H9 (cell line): ENCODE results near the gene URI1. TPM values are rescaled to one million over a fixed set of nuclear protein-coding genes. Genes with fewer than 3 reads are reported as not detected.
"Not testable (repeated sequence)": the region's sequence is repeated elsewhere in the genome, so short reads cannot be mapped to it uniquely, and the experiment has no call there.

Experiments
- DNase-seq: peaks from one replicate; pipeline ENCODE4 v3.0.0-alpha.2; 2017
- H2AFZ ChIP-seq: one replicate; pipeline ENCODE4 v1.6.1; 2013; ENCODE audit warnings: mild to moderate bottlenecking, low read length, control low read depth, moderate library complexity
- H2AK5ac ChIP-seq: 2 replicates; pipeline ENCODE4 v1.6.1; 2013; ENCODE audit warnings: low read length, control low read depth, mixed read lengths; ENCODE audit not compliant: insufficient read length
- H2BK120ac ChIP-seq: one replicate; pipeline ENCODE4 v1.6.1; 2013; ENCODE audit warnings: low read depth, mild to moderate bottlenecking, low read length, control low read depth, inconsistent platforms; ENCODE audit not compliant: poor library complexity, severe bottlenecking
- H2BK12ac ChIP-seq: 2 replicates; pipeline ENCODE4 v1.6.1; 2013; ENCODE audit warnings: low read length, control low read depth, mixed read lengths, low read depth; ENCODE audit not compliant: insufficient read length
- H2BK15ac ChIP-seq: 2 replicates; pipeline ENCODE4 v1.6.1; 2013; ENCODE audit warnings: low read depth, low read length, control low read depth
- H2BK20ac ChIP-seq: one replicate; pipeline ENCODE4 v1.6.1; 2013; ENCODE audit warnings: low read depth, mild to moderate bottlenecking, low read length, control low read depth, inconsistent platforms; ENCODE audit not compliant: poor library complexity, severe bottlenecking
- H2BK5ac ChIP-seq: 2 replicates; pipeline ENCODE4 v1.6.1; 2013; ENCODE audit warnings: low read length, control low read depth, mixed read lengths; ENCODE audit not compliant: insufficient read length
- H3K14ac ChIP-seq: 2 replicates; pipeline ENCODE4 v1.6.1; 2013; ENCODE audit warnings: low read length, control low read depth; ENCODE audit not compliant: insufficient read depth
- H3K18ac ChIP-seq: 2 replicates; pipeline ENCODE4 v1.6.1; 2013; ENCODE audit warnings: low read depth, mild to moderate bottlenecking, mixed read lengths, low read length, control low read depth; ENCODE audit not compliant: insufficient read length
- H3K23ac ChIP-seq: 2 replicates; pipeline ENCODE4 v1.6.1; 2013; ENCODE audit warnings: low read length, control low read depth, mixed read lengths, low read depth; ENCODE audit not compliant: insufficient read length
- H3K23me2 ChIP-seq: 2 replicates; pipeline ENCODE4 v1.6.1; 2013; ENCODE audit warnings: low read depth, mild to moderate bottlenecking, mixed read lengths, low read length, control low read depth; ENCODE audit not compliant: insufficient read length, poor library complexity, severe bottlenecking
- H3K27ac ChIP-seq: 2 replicates; pipeline ENCODE4 v1.5.1; 2013; ENCODE audit warnings: low read length, control low read depth, mixed read lengths, low read depth; ENCODE audit not compliant: insufficient read length
- H3K27me3 ChIP-seq: 2 replicates; pipeline ENCODE4 v1.6.1; 2013; ENCODE audit warnings: low read length, control low read depth, inconsistent platforms; ENCODE audit not compliant: insufficient read depth
- H3K4ac ChIP-seq: 2 replicates; pipeline ENCODE4 v1.6.1; 2013; ENCODE audit warnings: low read depth, mild to moderate bottlenecking, control low read depth, inconsistent platforms, low read length, moderate library complexity
- H3K4me1 ChIP-seq: 2 replicates; pipeline ENCODE4 v1.6.1; 2013; ENCODE audit warnings: low read length, control low read depth, inconsistent platforms; ENCODE audit not compliant: insufficient read depth
- H3K4me2 ChIP-seq: 2 replicates; pipeline ENCODE4 v1.6.1; 2013; ENCODE audit warnings: low read length, control low read depth, mixed read lengths; ENCODE audit not compliant: insufficient read length, insufficient read depth
- H3K56ac ChIP-seq: 2 replicates; pipeline ENCODE4 v1.6.1; 2013; ENCODE audit warnings: low read depth, mild to moderate bottlenecking, mixed read lengths, low read length, control low read depth; ENCODE audit not compliant: insufficient read length
- H3K79me1 ChIP-seq: 2 replicates; pipeline ENCODE4 v1.6.1; 2013; ENCODE audit warnings: low read depth, mild to moderate bottlenecking, moderate library complexity, low read length, control low read depth, inconsistent platforms; ENCODE audit not compliant: insufficient read depth, poor library complexity, severe bottlenecking
- H3K79me2 ChIP-seq: 2 replicates; pipeline ENCODE4 v1.6.1; 2013; ENCODE audit warnings: low read length, control low read depth, inconsistent platforms; ENCODE audit not compliant: insufficient read depth
- H3K9ac ChIP-seq: 2 replicates; pipeline ENCODE4 v1.6.1; 2013; ENCODE audit warnings: low read length, control low read depth, mixed read lengths; ENCODE audit not compliant: insufficient read length; ENCODE audit errors: extremely low read depth
- H3K9me3 ChIP-seq: one replicate; pipeline ENCODE4 v1.6.1; 2013; ENCODE audit warnings: low read depth, low read length, inconsistent platforms; ENCODE audit not compliant: control insufficient read depth
- H3T11ph ChIP-seq: one replicate; pipeline ENCODE4 v1.6.1; 2013; ENCODE audit warnings: mild to moderate bottlenecking, low read length, control low read depth, inconsistent platforms
- H4K20me1 ChIP-seq: one replicate; pipeline ENCODE4 v1.6.1; 2013; ENCODE audit not compliant: control insufficient read depth, insufficient read length, insufficient read depth
- H4K5ac ChIP-seq: 2 replicates; pipeline ENCODE4 v1.6.1; 2013; ENCODE audit warnings: low read depth, mild to moderate bottlenecking, mixed read lengths, low read length, control low read depth; ENCODE audit not compliant: insufficient read length
- H4K8ac ChIP-seq: replicated peaks from 2 replicates; pipeline ENCODE4 v1.6.1; 2013; ENCODE audit warnings: low read length, control low read depth, mixed read lengths, low read depth; ENCODE audit not compliant: insufficient read length
- H4K91ac ChIP-seq: 2 replicates; pipeline ENCODE4 v1.6.1; 2013; ENCODE audit warnings: low read depth, mild to moderate bottlenecking, moderate library complexity, mixed read lengths, low read length, control low read depth; ENCODE audit not compliant: insufficient read length
- H3K27ac Mint-ChIP-seq, 3 experiments: 2 replicates in 2 of 3; 3 replicates in 1 of 3; pipeline ENCODE4 v1.8.0; 2020 to 2021; ENCODE audit warnings: mixed read lengths in 3 of 3, mild to moderate bottlenecking in 1 of 3, moderate library complexity in 1 of 3
- H3K27me3 Mint-ChIP-seq: 2 replicates; pipeline ENCODE4 v1.8.0; 2021; ENCODE audit warnings: low read depth, mild to moderate bottlenecking, moderate library complexity, mixed read lengths
- H3K36me3 Mint-ChIP-seq, 3 experiments: 2 replicates in 2 of 3; 3 replicates in 1 of 3; pipeline ENCODE4 v1.8.0; 2020 to 2021; ENCODE audit warnings: low read depth in 3 of 3, mixed read lengths in 3 of 3; ENCODE audit not compliant: insufficient read depth in 1 of 3
- H3K4me1 Mint-ChIP-seq, 2 experiments: 2 replicates each; pipeline ENCODE4 v1.8.0; 2020; ENCODE audit warnings: mixed read lengths in 2 of 2
- H3K4me3 Mint-ChIP-seq, 2 experiments: 2 replicates in 1 of 2; 3 replicates in 1 of 2; pipeline ENCODE4 v1.8.0; 2020 to 2021; ENCODE audit warnings: mild to moderate bottlenecking in 2 of 2, mixed read lengths in 2 of 2, moderate library complexity in 1 of 2
- H3K9me3 Mint-ChIP-seq, 2 experiments: 2 replicates in 1 of 2; 3 replicates in 1 of 2; pipeline ENCODE4 v1.8.0; 2020; ENCODE audit warnings: mild to moderate bottlenecking in 2 of 2, mixed read lengths in 2 of 2, moderate library complexity in 1 of 2
- CTCF ChIP-seq: fragments of 200-600 bp; sonication (generic); conservative IDR thresholded peaks from 3 replicates; pipeline ENCODE4 v1.8.0; 2021; ENCODE audit warnings: antibody characterized with exemption, mild to moderate bottlenecking
- WGBS: extraction: QIAGEN DNeasy Blood & Tissue Kit; methylation state at CpG from one replicate; pipeline ENCODE4 v1.1.7; 2013; ENCODE audit warnings: missing lambda C conversion rate, low lambda C conversion rate, mixed read lengths; ENCODE audit not compliant: insufficient read length; ENCODE audit errors: extremely low coverage; 5-methylcytosine and 5-hydroxymethylcytosine counted together
- total RNA-seq: library from RNA; stranded (reverse); gene quantifications from 2 replicates; pipeline ENCODE4 v1.2.1, GENCODE V29; 2021

The URI1 gene
- total RNA-seq, 1 experiment from 2014 or later = 54.3 TPM

GRCh38 chr19:29965492-29965891 lies 23.5 kb downstream of the URI1 start:
- H4K20me1 ChIP-seq = no peaks in the 10 kb centered on the region
- H4K8ac ChIP-seq = no peak overlapping the region
- no peak overlapping the region for H2BK12ac ChIP-seq
- H2BK15ac ChIP-seq = no peak overlapping the region
- H3K27me3 Mint-ChIP-seq = no peaks in the 10 kb centered on the region
- no CpG with 5 or more reads among the region's 4 CpGs for WGBS
- H3K14ac ChIP-seq = no peak overlapping the region
- no peak overlapping the region for H3K18ac ChIP-seq
- TF ChIP-seq CTCF = no peak
- H3K27ac ChIP-seq = no peak overlapping the region
- H3K4me3 Mint-ChIP-seq = no peak overlapping the region
- H4K91ac ChIP-seq = no peak overlapping the region
- H3K9me3 Mint-ChIP-seq = no peaks in the 10 kb centered on the region
- no peak overlapping the region for H2BK20ac ChIP-seq
- H2BK5ac ChIP-seq = no peak overlapping the region
- no peaks in the 10 kb centered on the region for H3K36me3 Mint-ChIP-seq
- H3K4me2 ChIP-seq = no peak overlapping the region
- H3K27ac Mint-ChIP-seq = no peak overlapping the region
- no peak overlapping the region for H4K5ac ChIP-seq
- H2AFZ ChIP-seq = no peak overlapping the region
- no peaks in the 10 kb centered on the region for H3K9me3 ChIP-seq
- no peak overlapping the region for H3K56ac ChIP-seq
- peaks cover 17 to 27% of the 10 kb centered on the region in 2 experiments for H3K4me1 Mint-ChIP-seq
- no peaks in the 10 kb centered on the region for H3K27me3 ChIP-seq
- no peak overlapping the region for H3K23ac ChIP-seq
- H3K9ac ChIP-seq = no peak overlapping the region
- H3K79me1 ChIP-seq = peaks cover 8% of the 10 kb centered on the region
- H3K4me1 ChIP-seq = no peaks in the 10 kb centered on the region; the same call in 1 of the 2 replicates
- no peak overlapping the region for H2BK120ac ChIP-seq
- H3K23me2 ChIP-seq = no peaks in the 10 kb centered on the region
- no peak overlapping the region for H2AK5ac ChIP-seq
- no peak overlapping the region for H3K4ac ChIP-seq
- no peak for DNase-seq
- peaks cover 25% of the 10 kb centered on the region; the same call in 1 of the 2 replicates for H3K79me2 ChIP-seq
- no peak overlapping the region for H3T11ph ChIP-seq

GRCh38 chr19:29966142-29966541 lies 24.1 kb downstream of the URI1 start:
- not testable (repeated sequence) for H4K5ac ChIP-seq, H2BK120ac ChIP-seq, H4K8ac ChIP-seq, H3K23ac ChIP-seq, H3K4me2 ChIP-seq, H3K4me3 Mint-ChIP-seq, H3K9me3 ChIP-seq, H3K18ac ChIP-seq, H3K14ac ChIP-seq, H3K23me2 ChIP-seq, H3K27me3 Mint-ChIP-seq, H2BK20ac ChIP-seq, H3K9me3 Mint-ChIP-seq, H2BK15ac ChIP-seq, H2AFZ ChIP-seq, H3K27ac Mint-ChIP-seq, H3K9ac ChIP-seq, H3K79me1 ChIP-seq, H3K4ac ChIP-seq, H3K56ac ChIP-seq, H4K91ac ChIP-seq, H4K20me1 ChIP-seq, DNase-seq, H3K27ac ChIP-seq, H2BK12ac ChIP-seq, H3K36me3 Mint-ChIP-seq, H2AK5ac ChIP-seq, H3T11ph ChIP-seq, H3K27me3 ChIP-seq, H3K4me1 ChIP-seq, H2BK5ac ChIP-seq
- WGBS = no CpG with 5 or more reads among the region's 3 CpGs
- peaks cover 24% of the 10 kb centered on the region; the same call in 1 of the 2 replicates for H3K79me2 ChIP-seq
- H3K4me1 Mint-ChIP-seq = peaks cover 17 to 27% of the 10 kb centered on the region in 2 experiments
